Ishikawa (cell line): ENCODE data around the gene DPF1.

Experiments
- CEBPB ChIP-seq: IDR thresholded peaks from 2 replicates; pipeline ENCODE4 v1.6.1; 2012
- CREB1 ChIP-seq: IDR thresholded peaks from 2 replicates; pipeline ENCODE4 v1.6.1; 2012; ENCODE audit warnings: low read depth
- EGR1 ChIP-seq: IDR thresholded peaks from 2 replicates; pipeline ENCODE4 v1.6.1; 2012
- EP300 ChIP-seq: IDR thresholded peaks from 2 replicates; pipeline ENCODE4 v1.6.1; 2012; ENCODE audit warnings: borderline replicate concordance
- FOXM1 ChIP-seq: IDR thresholded peaks from 2 replicates; pipeline ENCODE4 v1.6.1; 2012; ENCODE audit warnings: low read depth, borderline replicate concordance
- NFIC ChIP-seq: IDR thresholded peaks from 2 replicates; pipeline ENCODE4 v1.6.1; 2012
- RAD21 ChIP-seq: IDR thresholded peaks from 2 replicates; pipeline ENCODE4 v1.6.1; 2012; ENCODE audit warnings: low read depth
- TAF1 ChIP-seq: IDR thresholded peaks from 2 replicates; pipeline ENCODE4 v1.6.1; 2012; ENCODE audit warnings: low read depth, mild to moderate bottlenecking
- TCF12 ChIP-seq: IDR thresholded peaks from 2 replicates; pipeline ENCODE4 v1.6.1; 2012; ENCODE audit warnings: low read depth
- TEAD4 ChIP-seq: IDR thresholded peaks from 2 replicates; pipeline ENCODE4 v1.6.1; 2012
- YY1 ChIP-seq: IDR thresholded peaks from 2 replicates; pipeline ENCODE4 v1.6.1; 2012; ENCODE audit warnings: low read depth
- ZBTB7A ChIP-seq: IDR thresholded peaks from 2 replicates; pipeline ENCODE4 v1.6.1; 2012; ENCODE audit warnings: low read depth
- TF ChIP-seq, protein P1 (sequence below): IDR thresholded peaks from 2 replicates; pipeline ENCODE4 v1.6.1; 2012
- TF ChIP-seq, protein P2 (sequence below): IDR thresholded peaks from 2 replicates; pipeline ENCODE4 v1.6.1; 2012; ENCODE audit warnings: low read depth, mild to moderate bottlenecking
- TF ChIP-seq, protein P3 (sequence below): IDR thresholded peaks from 2 replicates; pipeline ENCODE4 v1.6.1; 2012

Gene DPF1

DNA sequence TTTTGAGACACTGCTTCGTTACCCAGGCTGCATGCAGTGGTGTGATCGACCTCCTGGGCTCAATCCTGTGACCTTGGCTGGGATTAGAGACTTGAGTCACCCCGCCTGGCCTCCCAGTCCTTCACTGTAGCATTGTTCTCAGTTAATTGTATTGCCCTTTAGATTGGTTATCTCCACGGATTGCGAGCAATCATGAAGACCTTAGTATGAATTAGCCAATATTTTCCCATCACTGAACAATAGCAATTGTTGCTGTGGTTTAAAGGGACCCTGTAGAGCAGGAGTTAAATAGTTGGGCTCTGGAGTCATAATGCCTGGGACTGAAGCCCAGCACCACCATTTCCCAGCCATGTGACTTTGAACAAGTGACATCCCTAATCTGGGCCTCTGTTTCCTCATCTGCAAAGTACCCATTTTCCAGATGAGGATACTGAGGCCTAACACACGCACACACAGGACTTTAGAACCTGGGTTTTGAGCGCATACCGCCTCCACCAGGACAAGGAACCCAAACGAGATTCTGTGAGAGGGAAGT lies 23.8 kb upstream of the DPF1 start:
- TF ChIP-seq, protein P1, sequence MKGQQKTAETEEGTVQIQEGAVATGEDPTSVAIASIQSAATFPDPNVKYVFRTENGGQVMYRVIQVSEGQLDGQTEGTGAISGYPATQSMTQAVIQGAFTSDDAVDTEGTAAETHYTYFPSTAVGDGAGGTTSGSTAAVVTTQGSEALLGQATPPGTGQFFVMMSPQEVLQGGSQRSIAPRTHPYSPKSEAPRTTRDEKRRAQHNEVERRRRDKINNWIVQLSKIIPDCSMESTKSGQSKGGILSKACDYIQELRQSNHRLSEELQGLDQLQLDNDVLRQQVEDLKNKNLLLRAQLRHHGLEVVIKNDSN: no peak
- no peak for TF ChIP-seq YY1
- TF ChIP-seq TCF12: no peak
- no peak for TF ChIP-seq CEBPB

DNA sequence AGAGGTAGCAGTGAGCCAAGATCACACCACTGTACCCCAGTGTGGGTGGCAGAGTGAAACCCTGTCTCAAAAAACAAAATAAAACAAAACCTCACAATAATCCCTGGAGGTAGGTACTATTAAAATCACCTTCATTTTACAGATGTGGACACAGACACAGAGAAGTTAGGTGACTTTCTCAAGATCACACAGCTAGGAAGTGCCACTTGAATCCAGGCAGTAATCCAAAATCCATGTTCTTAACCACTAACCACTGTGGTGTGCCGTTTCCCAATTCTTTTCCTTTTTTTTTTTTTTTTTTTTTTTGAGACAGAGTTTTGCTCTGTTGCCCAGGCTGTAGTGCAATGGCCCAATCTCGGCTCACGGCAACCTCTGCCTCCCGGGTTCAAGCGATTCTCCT lies 23.1 kb upstream of the DPF1 start:
- TF ChIP-seq, protein P1: no peak
- TF ChIP-seq, protein P2, sequence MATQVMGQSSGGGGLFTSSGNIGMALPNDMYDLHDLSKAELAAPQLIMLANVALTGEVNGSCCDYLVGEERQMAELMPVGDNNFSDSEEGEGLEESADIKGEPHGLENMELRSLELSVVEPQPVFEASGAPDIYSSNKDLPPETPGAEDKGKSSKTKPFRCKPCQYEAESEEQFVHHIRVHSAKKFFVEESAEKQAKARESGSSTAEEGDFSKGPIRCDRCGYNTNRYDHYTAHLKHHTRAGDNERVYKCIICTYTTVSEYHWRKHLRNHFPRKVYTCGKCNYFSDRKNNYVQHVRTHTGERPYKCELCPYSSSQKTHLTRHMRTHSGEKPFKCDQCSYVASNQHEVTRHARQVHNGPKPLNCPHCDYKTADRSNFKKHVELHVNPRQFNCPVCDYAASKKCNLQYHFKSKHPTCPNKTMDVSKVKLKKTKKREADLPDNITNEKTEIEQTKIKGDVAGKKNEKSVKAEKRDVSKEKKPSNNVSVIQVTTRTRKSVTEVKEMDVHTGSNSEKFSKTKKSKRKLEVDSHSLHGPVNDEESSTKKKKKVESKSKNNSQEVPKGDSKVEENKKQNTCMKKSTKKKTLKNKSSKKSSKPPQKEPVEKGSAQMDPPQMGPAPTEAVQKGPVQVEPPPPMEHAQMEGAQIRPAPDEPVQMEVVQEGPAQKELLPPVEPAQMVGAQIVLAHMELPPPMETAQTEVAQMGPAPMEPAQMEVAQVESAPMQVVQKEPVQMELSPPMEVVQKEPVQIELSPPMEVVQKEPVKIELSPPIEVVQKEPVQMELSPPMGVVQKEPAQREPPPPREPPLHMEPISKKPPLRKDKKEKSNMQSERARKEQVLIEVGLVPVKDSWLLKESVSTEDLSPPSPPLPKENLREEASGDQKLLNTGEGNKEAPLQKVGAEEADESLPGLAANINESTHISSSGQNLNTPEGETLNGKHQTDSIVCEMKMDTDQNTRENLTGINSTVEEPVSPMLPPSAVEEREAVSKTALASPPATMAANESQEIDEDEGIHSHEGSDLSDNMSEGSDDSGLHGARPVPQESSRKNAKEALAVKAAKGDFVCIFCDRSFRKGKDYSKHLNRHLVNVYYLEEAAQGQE: no peak
- TF ChIP-seq YY1 (no peak), TAF1 (no peak), FOXM1 (no peak), EP300 (no peak), TCF12 (no peak), TEAD4 (no peak), CREB1 (no peak), NFIC (no peak), ZBTB7A (no peak), CEBPB (no peak), EGR1 (no peak)
- TF ChIP-seq, protein P3, sequence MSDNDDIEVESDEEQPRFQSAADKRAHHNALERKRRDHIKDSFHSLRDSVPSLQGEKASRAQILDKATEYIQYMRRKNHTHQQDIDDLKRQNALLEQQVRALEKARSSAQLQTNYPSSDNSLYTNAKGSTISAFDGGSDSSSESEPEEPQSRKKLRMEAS: no peak

DNA sequence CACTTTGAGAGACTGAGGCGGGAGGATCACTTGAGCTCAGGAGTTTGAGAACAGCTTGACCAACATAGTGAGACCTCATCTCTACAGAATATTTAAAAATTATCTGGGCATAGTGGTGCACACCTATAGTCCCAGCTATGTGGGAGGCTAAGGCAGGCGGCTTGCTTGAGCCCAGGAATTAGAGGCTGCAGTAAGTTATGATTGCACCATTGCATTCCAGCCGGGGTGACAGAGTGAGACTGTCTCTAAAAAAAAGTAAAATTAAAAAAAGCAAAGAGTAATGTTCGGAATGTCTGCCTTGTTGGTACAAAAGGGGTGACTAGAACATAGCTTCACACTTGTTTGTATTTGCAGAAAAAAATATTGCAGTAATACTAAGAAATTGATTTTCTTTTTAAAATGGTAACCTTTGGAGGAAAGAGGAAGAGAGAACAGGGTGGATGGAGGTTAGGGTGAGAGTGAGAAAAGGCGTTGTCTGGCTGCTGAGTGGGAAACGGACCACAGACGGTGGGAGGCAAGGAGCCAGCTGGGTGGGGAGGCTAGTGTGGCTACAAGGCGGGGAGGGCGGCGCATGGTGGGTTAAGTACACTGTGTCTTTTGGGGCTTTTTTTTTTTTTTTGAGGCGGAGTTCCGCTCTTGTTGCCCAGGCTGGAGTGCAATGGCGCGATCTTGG lies 21.9 kb upstream of the DPF1 start:
- TF ChIP-seq TEAD4: no peak
- no peak for TF ChIP-seq RAD21
- no peak for TF ChIP-seq EGR1
- TF ChIP-seq YY1: no peak
- TF ChIP-seq, protein P2: no peak
- TF ChIP-seq TAF1: no peak
- no peak for TF ChIP-seq NFIC
- no peak for TF ChIP-seq CEBPB
- TF ChIP-seq, protein P1: no peak
- TF ChIP-seq, protein P3: no peak
- no peak for TF ChIP-seq CREB1
- no peak for TF ChIP-seq ZBTB7A
- no peak for TF ChIP-seq FOXM1
- TF ChIP-seq TCF12: no peak
- TF ChIP-seq EP300: no peak

DNA sequence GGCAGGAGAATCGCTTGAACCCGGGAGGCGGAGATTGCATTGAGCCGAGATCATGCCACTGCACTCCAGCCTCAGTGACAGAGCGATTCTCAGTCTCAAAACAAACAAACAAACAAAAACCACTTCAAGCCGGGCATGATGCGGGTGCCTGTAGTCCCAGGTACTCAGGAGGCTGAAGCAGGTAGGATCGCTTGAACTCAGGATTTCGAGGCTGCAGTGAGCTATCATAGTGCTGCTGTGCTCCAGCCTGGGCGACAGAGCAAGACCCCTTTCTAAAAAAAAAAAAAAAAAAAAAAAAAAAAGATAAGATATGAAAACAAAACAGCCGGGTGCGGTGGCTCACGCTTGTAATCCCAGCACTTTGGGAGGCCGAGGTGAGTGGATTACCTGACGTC lies 19.3 kb upstream of the DPF1 start:
- TF ChIP-seq FOXM1 (no peak), TAF1 (no peak), EP300 (no peak)
- TF ChIP-seq, protein P2: no peak
